ENCODE measurements around the gene PRKG1. TPM values are rescaled to one million over a fixed set of nuclear protein-coding genes. Genes with fewer than 3 reads are reported as not detected.

Gene PRKG1
- total RNA-seq, 1 experiment from 2014 or later: 10.4 TPM

DNA sequence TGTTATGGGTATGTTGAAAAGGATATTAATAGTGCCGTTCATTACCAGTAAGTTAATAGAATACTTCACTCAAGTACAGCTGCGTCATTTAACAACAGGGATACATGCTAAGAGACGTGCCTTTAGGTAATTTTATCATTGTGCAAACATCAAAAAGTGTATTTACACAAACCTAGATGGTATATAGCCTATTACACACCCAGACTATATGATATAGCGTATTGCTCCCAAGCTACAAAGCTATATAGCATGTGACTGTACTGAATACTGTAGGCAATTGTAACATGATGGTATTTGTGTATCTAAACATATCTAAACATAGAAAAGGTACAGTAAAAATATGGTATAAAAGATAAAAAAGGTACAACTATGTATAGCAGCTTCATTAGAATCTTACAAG, 11.1 kb upstream of the PRKG1 start:
- Mint-ChIP-seq H3K4me3 (no peak overlapping the region), H3K4me1 (no peaks in the 10 kb centered on the region), H3K27me3 (ENCODE audit: low read depth) (no peaks in the 10 kb centered on the region), H3K36me3 (ENCODE audit: insufficient read depth in 1 of 3, low read depth in 3 of 3) (peaks cover 0 to 11% (median 0%) of the 10 kb centered on the region in 3 experiments; a peak in 2 of 7 replicates), H3K27ac (no peak overlapping the region), H3K9me3 (peaks cover 9 to 10% of the 10 kb centered on the region in 2 experiments; a peak in 4 of 5 replicates)
- Histone ChIP-seq H3K56ac (ENCODE audit: insufficient read length, low read depth, low read length) (no peak overlapping the region), H3K4me1 (ENCODE audit: insufficient read depth, low read length) (no peaks in the 10 kb centered on the region), H2BK20ac (ENCODE audit: low read depth, low read length, poor library complexity, severe bottlenecking) (no peak overlapping the region), H2BK120ac (ENCODE audit: low read depth, low read length, poor library complexity, severe bottlenecking) (no peak overlapping the region), H3K9me3 (ENCODE audit: control insufficient read depth, low read depth, low read length) (no peaks in the 10 kb centered on the region), H2AK5ac (ENCODE audit: insufficient read length, low read length) (no peak overlapping the region), H3K27ac (ENCODE audit: insufficient read length, low read depth, low read length) (no peak overlapping the region), H4K8ac (replicated peaks; ENCODE audit: insufficient read length, low read depth, low read length) (no peak overlapping the region), H2BK5ac (ENCODE audit: insufficient read length, low read length) (no peak overlapping the region), H3K4ac (ENCODE audit: low read depth, low read length) (no peak overlapping the region), H3K79me2 (ENCODE audit: insufficient read depth, low read length) (no peaks in the 10 kb centered on the region), H3K18ac (ENCODE audit: insufficient read length, low read depth, low read length) (no peak overlapping the region), H3K4me2 (ENCODE audit: insufficient read depth, insufficient read length, low read length) (no peak overlapping the region), H3K27me3 (ENCODE audit: insufficient read depth, low read length) (no peaks in the 10 kb centered on the region), H3T11ph (ENCODE audit: low read length) (no peak overlapping the region), H3K14ac (ENCODE audit: insufficient read depth, low read length) (no peak overlapping the region), H2BK12ac (ENCODE audit: insufficient read length, low read depth, low read length) (no peak overlapping the region), H2BK15ac (ENCODE audit: low read depth, low read length) (no peak overlapping the region), H4K20me1 (ENCODE audit: control insufficient read depth, insufficient read depth, insufficient read length) (no peaks in the 10 kb centered on the region), H3K79me1 (ENCODE audit: insufficient read depth, low read depth, low read length, poor library complexity, severe bottlenecking) (no peaks in the 10 kb centered on the region), H3K9ac (ENCODE audit: extremely low read depth, insufficient read length, low read length) (no peak overlapping the region), H2AFZ (ENCODE audit: low read length) (no peak overlapping the region), H3K23ac (ENCODE audit: insufficient read length, low read depth, low read length) (no peak overlapping the region), H3K23me2 (ENCODE audit: insufficient read length, low read depth, low read length, poor library complexity, severe bottlenecking) (no peaks in the 10 kb centered on the region), H4K91ac (ENCODE audit: insufficient read length, low read depth, low read length) (no peak overlapping the region), H4K5ac (ENCODE audit: insufficient read length, low read depth, low read length) (no peak overlapping the region)
- DNase-seq: no peak
- no peak for TF ChIP-seq CTCF (conservative IDR thresholded peaks at IDR 0.05)
- no CpG with 5 or more reads among the region's 4 CpGs for WGBS (ENCODE audit: extremely low coverage, insufficient read length, low lambda C conversion rate)

Measured in H9 (cell line).